Left ventricle myocardium inferior (tissue), 1 donor: ENCODE measurements around the gene MEG3. TPM values are rescaled to one million over a fixed set of nuclear protein-coding genes. Genes with fewer than 3 reads are reported as not detected.

Experiments used
- DNase-seq: peaks from one replicate; pipeline ENCODE4 v3.0.0-alpha.2; 2020
- H3K27ac ChIP-seq: fragments of 200-600 bp; replicated peaks from 2 replicates; pipeline ENCODE4 v1.8.0; 2021
- H3K27me3 ChIP-seq: fragments of 200-600 bp; 2 replicates; pipeline ENCODE4 v1.8.0; 2021; ENCODE audit warnings: low read depth
- H3K36me3 ChIP-seq: fragments of 200-600 bp; 2 replicates; pipeline ENCODE4 v1.8.0; 2021
- H3K4me1 ChIP-seq: fragments of 200-600 bp; 2 replicates; pipeline ENCODE4 v1.8.0; 2021
- H3K4me3 ChIP-seq: fragments of 200-600 bp; 2 replicates; pipeline ENCODE4 v1.8.0; 2021; ENCODE audit warnings: mild to moderate bottlenecking, moderate library complexity
- H3K9me3 ChIP-seq: fragments of 200-600 bp; replicated peaks from 2 replicates; pipeline ENCODE4 v1.8.0; 2021
- intact Hi-C: fragments of 100-400 bp; cut with micrococcal nuclease; formaldehyde crosslinking; loops from one replicate; pipeline ENCODE4 v1.11.0; 2022
- total RNA-seq: library from RNA; stranded (reverse); fragmentation: NEBNext Ultra II Directional; extraction: Animal tissue kit (Norgen Biotek cat#: 25700); gene quantifications from one replicate; pipeline ENCODE4 v1.2.1, GENCODE V29; 2021
- TF ChIP-seq, protein P1 (sequence below): fragments of 200-600 bp; IDR thresholded peaks from 2 replicates; pipeline ENCODE4 v1.8.0; 2021; ENCODE audit warnings: antibody characterized with exemption, mild to moderate bottlenecking, borderline replicate concordance
- donor health status: DM: no; HTN: yes; CAD: no; lungs with severe emphysema.

MEG3 gene
- total RNA-seq, 1 donor from 2014 or later = 17.5 TPM

GRCh38 chr14:100899884-100900771 is 74.2 kb downstream of the MEG3 start:
- Histone ChIP-seq H3K9me3 (no peaks in the 10 kb centered on the region), H3K36me3 (no peaks in the 10 kb centered on the region), H3K4me1 (peaks cover 30% of the 10 kb centered on the region), H3K27ac (peak overlapping the region; percentile 61), H3K27me3 (peaks cover 97% of the 10 kb centered on the region), H3K4me3 (peak overlapping the region; percentile 27)
- TF ChIP-seq, protein P1, sequence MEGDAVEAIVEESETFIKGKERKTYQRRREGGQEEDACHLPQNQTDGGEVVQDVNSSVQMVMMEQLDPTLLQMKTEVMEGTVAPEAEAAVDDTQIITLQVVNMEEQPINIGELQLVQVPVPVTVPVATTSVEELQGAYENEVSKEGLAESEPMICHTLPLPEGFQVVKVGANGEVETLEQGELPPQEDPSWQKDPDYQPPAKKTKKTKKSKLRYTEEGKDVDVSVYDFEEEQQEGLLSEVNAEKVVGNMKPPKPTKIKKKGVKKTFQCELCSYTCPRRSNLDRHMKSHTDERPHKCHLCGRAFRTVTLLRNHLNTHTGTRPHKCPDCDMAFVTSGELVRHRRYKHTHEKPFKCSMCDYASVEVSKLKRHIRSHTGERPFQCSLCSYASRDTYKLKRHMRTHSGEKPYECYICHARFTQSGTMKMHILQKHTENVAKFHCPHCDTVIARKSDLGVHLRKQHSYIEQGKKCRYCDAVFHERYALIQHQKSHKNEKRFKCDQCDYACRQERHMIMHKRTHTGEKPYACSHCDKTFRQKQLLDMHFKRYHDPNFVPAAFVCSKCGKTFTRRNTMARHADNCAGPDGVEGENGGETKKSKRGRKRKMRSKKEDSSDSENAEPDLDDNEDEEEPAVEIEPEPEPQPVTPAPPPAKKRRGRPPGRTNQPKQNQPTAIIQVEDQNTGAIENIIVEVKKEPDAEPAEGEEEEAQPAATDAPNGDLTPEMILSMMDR = no peak
- no peak for DNase-seq
- intact Hi-C loops = no loop called here

- no peak overlapping the region for H3K4me3 ChIP-seq
- TF ChIP-seq, protein P1 = no peak
- intact Hi-C loops = no loop called here
- no peak overlapping the region for H3K27ac ChIP-seq
- no peaks in the 10 kb centered on the region for H3K9me3 ChIP-seq
- peaks cover 96% of the 10 kb centered on the region for H3K27me3 ChIP-seq
- H3K4me1 ChIP-seq = peaks cover 30% of the 10 kb centered on the region
- no peaks in the 10 kb centered on the region for H3K36me3 ChIP-seq
- no peak for DNase-seq
Measured at GRCh38 chr14:100900837-100901390, 75.0 kb downstream of the MEG3 start.

- no peaks in the 10 kb centered on the region for H3K36me3 ChIP-seq
- H3K4me1 ChIP-seq = peaks cover 30% of the 10 kb centered on the region
- no peak for DNase-seq
- H3K4me3 ChIP-seq = no peak overlapping the region
- intact Hi-C loops = no loop called here
- no peak overlapping the region for H3K27ac ChIP-seq
- TF ChIP-seq, protein P1 = no peak
- H3K27me3 ChIP-seq = peaks cover 96% of the 10 kb centered on the region
- no peaks in the 10 kb centered on the region for H3K9me3 ChIP-seq
Measured at GRCh38 chr14:100901391-100902183, 75.7 kb downstream of the MEG3 start.

GRCh38 chr14:100902295-100903133 is 76.6 kb downstream of the MEG3 start:
- H3K36me3 ChIP-seq = no peaks in the 10 kb centered on the region
- intact Hi-C loops = no loop called here
- no peak for DNase-seq
- H3K4me1 ChIP-seq = peaks cover 30% of the 10 kb centered on the region
- H3K4me3 ChIP-seq = no peak overlapping the region
- no peaks in the 10 kb centered on the region for H3K9me3 ChIP-seq
- H3K27ac ChIP-seq = no peak overlapping the region
- peaks cover 97% of the 10 kb centered on the region for H3K27me3 ChIP-seq
- TF ChIP-seq, protein P1 = no peak

DNA sequence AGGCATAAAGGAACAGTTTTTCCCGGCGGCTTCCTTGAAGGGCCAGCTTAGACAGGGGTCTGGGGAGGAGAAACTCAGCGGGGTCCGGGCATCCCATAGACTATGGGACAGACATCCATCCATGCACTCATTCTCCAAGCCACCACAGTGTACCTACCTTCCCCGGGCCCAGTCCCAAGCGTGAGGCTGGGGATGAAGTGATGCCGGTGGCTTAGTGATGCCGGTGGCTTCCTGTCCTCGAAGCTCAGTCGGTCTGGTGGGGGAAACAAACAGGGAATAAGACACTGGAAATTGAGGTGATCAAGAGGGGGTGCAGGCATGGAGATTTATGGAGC is 77.2 kb downstream of the MEG3 start:
- Histone ChIP-seq H3K36me3 (no peaks in the 10 kb centered on the region), H3K27me3 (peaks cover 99% of the 10 kb centered on the region), H3K4me1 (peaks cover 30% of the 10 kb centered on the region), H3K4me3 (no peak overlapping the region), H3K27ac (no peak overlapping the region), H3K9me3 (no peaks in the 10 kb centered on the region)
- intact Hi-C loops = no loop called here
- TF ChIP-seq, protein P1 = no peak
- no peak for DNase-seq
